GM19328 (cell line): Measurements from ENCODE around the gene MEOX2.

Experiments used
- ATAC-seq: cut with Tn5 transposase; IDR thresholded peaks from one replicate; pipeline ENCODE4 v1.9.1; 2021; ENCODE audit warnings: mild to moderate bottlenecking, moderate library complexity; ENCODE audit not compliant: unreplicated experiment

The MEOX2 gene

GRCh38 chr7:15566476-15566875 is 120.0 kb downstream of the MEOX2 start:
- ATAC-seq = no peak

- no peak for ATAC-seq
Observed at GRCh38 chr7:15561835-15562234, 124.6 kb downstream of the MEOX2 start, which contains the start of gene AGMO. Gene AGMO (minus strand): TSS chr7:15562015.
